Measurements from ENCODE around the gene PRAMEF14. TPM values are rescaled to one million over a fixed set of nuclear protein-coding genes. Genes with fewer than 3 reads are reported as not detected.
"Not testable (repeated sequence)": the region's sequence is repeated elsewhere in the genome, so short reads cannot be mapped to it uniquely, and the experiment has no call there.

PRAMEF14 gene
- total RNA-seq, 1 donor from 2014 or later = 0.20 TPM

GRCh38 chr1:13378983-13379382, 32.0 kb upstream of the PRAMEF14 start:
- FAIRE-seq; H3K9ac ChIP-seq (ENCODE audit: low read length); H3K36me3 ChIP-seq (ENCODE audit: insufficient read depth, low read length); H3K27ac Mint-ChIP-seq (ENCODE audit: unreplicated experiment); H4K20me1 ChIP-seq (ENCODE audit: insufficient read depth, low read length); DNase-seq (ENCODE audit: low read depth); H3K4me2 ChIP-seq (ENCODE audit: low read length); H3K79me2 ChIP-seq (ENCODE audit: insufficient read depth, low read length); H3K27ac ChIP-seq (ENCODE audit: low read depth, low read length); H3K4me3 Mint-ChIP-seq (ENCODE audit: unreplicated experiment); H3K9me3 Mint-ChIP-seq (ENCODE audit: unreplicated experiment); H3K4me1 Mint-ChIP-seq (ENCODE audit: low read depth, unreplicated experiment); H3K4me1 ChIP-seq (ENCODE audit: insufficient read depth, low read length); H3K27me3 ChIP-seq (ENCODE audit: insufficient read depth, low read length); H3K9me3 ChIP-seq (ENCODE audit: insufficient read depth, low read depth, low read length); H3K27me3 Mint-ChIP-seq (ENCODE audit: low read depth, unreplicated experiment); H3K4me3 ChIP-seq (ENCODE audit: insufficient read depth, low read depth, low read length); H3K36me3 Mint-ChIP-seq (ENCODE audit: low read depth, unreplicated experiment); H2AFZ ChIP-seq (ENCODE audit: low read depth, low read length): not testable (repeated sequence)

- H3K27ac ChIP-seq (ENCODE audit: low read depth, low read length); H3K4me2 ChIP-seq (ENCODE audit: low read length); H3K4me1 Mint-ChIP-seq (ENCODE audit: low read depth, unreplicated experiment); H2AFZ ChIP-seq (ENCODE audit: low read depth, low read length); H3K27me3 ChIP-seq (ENCODE audit: insufficient read depth, low read length); H3K4me3 Mint-ChIP-seq (ENCODE audit: unreplicated experiment); DNase-seq (ENCODE audit: low read depth); H3K9me3 ChIP-seq (ENCODE audit: insufficient read depth, low read depth, low read length); H3K9ac ChIP-seq (ENCODE audit: low read length); FAIRE-seq; H3K36me3 ChIP-seq (ENCODE audit: insufficient read depth, low read length); H3K4me1 ChIP-seq (ENCODE audit: insufficient read depth, low read length); H3K27ac Mint-ChIP-seq (ENCODE audit: unreplicated experiment); H3K79me2 ChIP-seq (ENCODE audit: insufficient read depth, low read length); H3K27me3 Mint-ChIP-seq (ENCODE audit: low read depth, unreplicated experiment); H3K4me3 ChIP-seq (ENCODE audit: insufficient read depth, low read depth, low read length); H4K20me1 ChIP-seq (ENCODE audit: insufficient read depth, low read length); H3K36me3 Mint-ChIP-seq (ENCODE audit: low read depth, unreplicated experiment): not testable (repeated sequence)
- peaks cover 10% of the 10 kb centered on the region for H3K9me3 Mint-ChIP-seq (ENCODE audit: unreplicated experiment)
Observed at GRCh38 chr1:13368544-13368943, 21.6 kb upstream of the PRAMEF14 start.

- H3K27ac ChIP-seq (ENCODE audit: low read depth, low read length); FAIRE-seq; H3K4me1 Mint-ChIP-seq (ENCODE audit: low read depth, unreplicated experiment); DNase-seq (ENCODE audit: low read depth); H3K9ac ChIP-seq (ENCODE audit: low read length); H2AFZ ChIP-seq (ENCODE audit: low read depth, low read length); H3K36me3 ChIP-seq (ENCODE audit: insufficient read depth, low read length); H3K4me1 ChIP-seq (ENCODE audit: insufficient read depth, low read length); H3K9me3 ChIP-seq (ENCODE audit: insufficient read depth, low read depth, low read length); H3K4me3 Mint-ChIP-seq (ENCODE audit: unreplicated experiment); H3K36me3 Mint-ChIP-seq (ENCODE audit: low read depth, unreplicated experiment); H3K27ac Mint-ChIP-seq (ENCODE audit: unreplicated experiment); H3K4me3 ChIP-seq (ENCODE audit: insufficient read depth, low read depth, low read length); H4K20me1 ChIP-seq (ENCODE audit: insufficient read depth, low read length); H3K79me2 ChIP-seq (ENCODE audit: insufficient read depth, low read length); H3K27me3 ChIP-seq (ENCODE audit: insufficient read depth, low read length); H3K4me2 ChIP-seq (ENCODE audit: low read length); H3K27me3 Mint-ChIP-seq (ENCODE audit: low read depth, unreplicated experiment): not testable (repeated sequence)
- H3K9me3 Mint-ChIP-seq (ENCODE audit: unreplicated experiment) = peaks cover 10% of the 10 kb centered on the region
Observed at GRCh38 chr1:13366536-13366935, 19.6 kb upstream of the PRAMEF14 start.

GRCh38 chr1:13364928-13365327, 18.0 kb upstream of the PRAMEF14 start:
- not testable (repeated sequence) for H3K27me3 Mint-ChIP-seq (ENCODE audit: low read depth, unreplicated experiment); H3K4me2 ChIP-seq (ENCODE audit: low read length); H3K27me3 ChIP-seq (ENCODE audit: insufficient read depth, low read length); H3K4me1 Mint-ChIP-seq (ENCODE audit: low read depth, unreplicated experiment); H4K20me1 ChIP-seq (ENCODE audit: insufficient read depth, low read length); FAIRE-seq; DNase-seq (ENCODE audit: low read depth); H3K36me3 Mint-ChIP-seq (ENCODE audit: low read depth, unreplicated experiment); H3K9ac ChIP-seq (ENCODE audit: low read length); H3K79me2 ChIP-seq (ENCODE audit: insufficient read depth, low read length); H2AFZ ChIP-seq (ENCODE audit: low read depth, low read length); H3K4me3 Mint-ChIP-seq (ENCODE audit: unreplicated experiment); H3K27ac ChIP-seq (ENCODE audit: low read depth, low read length); H3K27ac Mint-ChIP-seq (ENCODE audit: unreplicated experiment); H3K4me3 ChIP-seq (ENCODE audit: insufficient read depth, low read depth, low read length); H3K9me3 ChIP-seq (ENCODE audit: insufficient read depth, low read depth, low read length); H3K36me3 ChIP-seq (ENCODE audit: insufficient read depth, low read length); H3K9me3 Mint-ChIP-seq (ENCODE audit: unreplicated experiment); H3K4me1 ChIP-seq (ENCODE audit: insufficient read depth, low read length)

GRCh38 chr1:13362364-13362763, 15.4 kb upstream of the PRAMEF14 start:
- H3K4me1 ChIP-seq (ENCODE audit: insufficient read depth, low read length); H3K4me1 Mint-ChIP-seq (ENCODE audit: low read depth, unreplicated experiment); H2AFZ ChIP-seq (ENCODE audit: low read depth, low read length); DNase-seq (ENCODE audit: low read depth); H3K4me3 ChIP-seq (ENCODE audit: insufficient read depth, low read depth, low read length); H3K4me2 ChIP-seq (ENCODE audit: low read length); H3K27ac Mint-ChIP-seq (ENCODE audit: unreplicated experiment); H3K27me3 Mint-ChIP-seq (ENCODE audit: low read depth, unreplicated experiment); H4K20me1 ChIP-seq (ENCODE audit: insufficient read depth, low read length); H3K9ac ChIP-seq (ENCODE audit: low read length); H3K9me3 ChIP-seq (ENCODE audit: insufficient read depth, low read depth, low read length); H3K79me2 ChIP-seq (ENCODE audit: insufficient read depth, low read length); H3K27me3 ChIP-seq (ENCODE audit: insufficient read depth, low read length); H3K36me3 ChIP-seq (ENCODE audit: insufficient read depth, low read length); H3K36me3 Mint-ChIP-seq (ENCODE audit: low read depth, unreplicated experiment); FAIRE-seq; H3K9me3 Mint-ChIP-seq (ENCODE audit: unreplicated experiment); H3K4me3 Mint-ChIP-seq (ENCODE audit: unreplicated experiment); H3K27ac ChIP-seq (ENCODE audit: low read depth, low read length): not testable (repeated sequence)
